Testis (tissue), 3 donors: ENCODE results near the gene PAK1. TPM values are rescaled to one million over a fixed set of nuclear protein-coding genes. Genes with fewer than 3 reads are reported as not detected.
A peak's percentile ranks its signal among the peaks of the same experiment; 100 is the strongest.

ENCODE experiments used
- DNase-seq: peaks from one replicate; pipeline ENCODE4 v3.0.0-alpha.2; 2019
- H3K27ac ChIP-seq, 2 donors: fragments of 200-600 bp; sonication (generic); one replicate each; pipeline ENCODE4 v1.5.1; 2019
- H3K27me3 ChIP-seq: fragments of 200-600 bp; sonication (generic); one replicate; pipeline ENCODE4 v1.5.1; 2019
- H3K36me3 ChIP-seq: fragments of 200-600 bp; sonication (generic); one replicate; pipeline ENCODE4 v1.5.1; 2017; ENCODE audit warnings: low read depth; ENCODE audit errors: missing control alignments
- H3K4me1 ChIP-seq: fragments of 200-600 bp; sonication (generic); one replicate; pipeline ENCODE4 v1.5.1; 2019
- H3K4me3 ChIP-seq, 2 donors: fragments of 200-600 bp; sonication (generic); one replicate each; pipeline ENCODE4 v1.5.1; 2017 to 2019
- H3K9me3 ChIP-seq: fragments of 200-600 bp; sonication (generic); one replicate; pipeline ENCODE4 v1.5.1; 2017
- POLR2A ChIP-seq: fragments of 450-650 bp; IDR thresholded peaks from one replicate; pipeline ENCODE4 v1.6.1; 2017; ENCODE audit warnings: antibody characterized with exemption, mild to moderate bottlenecking, moderate library complexity
- WGBS, 2 donors: methylation state at CpG; one replicate each; pipeline ENCODE4 v1.1.5; 2018; 5-methylcytosine and 5-hydroxymethylcytosine counted together
- intact Hi-C: fragments of 100-400 bp; cut with DNase I; formaldehyde crosslinking; loops from one replicate; pipeline ENCODE4 v1.15.1; 2023; ENCODE audit warnings: low total_unique reads
- polyA plus RNA-seq: library from polyadenylated mRNA; stranded (reverse); fragments of 350-450 nt; fragmentation: Illumina TruSeq; extraction: RNeasy Lipid Tissue Mini Kit (QIAGEN cat#74804); gene quantifications from one replicate; pipeline ENCODE4 v1.2.3, GENCODE V29; 2014; ENCODE audit warnings: low read depth, low replicate concordance; ENCODE audit not compliant: insufficient read depth
- total RNA-seq, 2 donors: library from RNA; depleted of rRNA; stranded (reverse); fragments of >200 nt; gene quantifications; one replicate each; pipeline ENCODE4 v1.2.3, GENCODE V29; 2016
- TF ChIP-seq, protein P1 (sequence below), 3 experiments: fragments of 450-650 bp in 2 of 3; fragments of 200-600 bp in 1 of 3; sonication (generic) in 1 of 3; IDR thresholded peaks; one replicate each; pipeline ENCODE4 v1.5.1; 2016 to 2019; ENCODE audit warnings: antibody characterized with exemption in 3 of 3, mild to moderate bottlenecking in 2 of 3, moderate library complexity in 1 of 3

The PAK1 gene
- total and polyA plus RNA-seq, 3 donors from 2014 or later, result 60.1 to 80.9 (median 63.2) TPM

DNA sequence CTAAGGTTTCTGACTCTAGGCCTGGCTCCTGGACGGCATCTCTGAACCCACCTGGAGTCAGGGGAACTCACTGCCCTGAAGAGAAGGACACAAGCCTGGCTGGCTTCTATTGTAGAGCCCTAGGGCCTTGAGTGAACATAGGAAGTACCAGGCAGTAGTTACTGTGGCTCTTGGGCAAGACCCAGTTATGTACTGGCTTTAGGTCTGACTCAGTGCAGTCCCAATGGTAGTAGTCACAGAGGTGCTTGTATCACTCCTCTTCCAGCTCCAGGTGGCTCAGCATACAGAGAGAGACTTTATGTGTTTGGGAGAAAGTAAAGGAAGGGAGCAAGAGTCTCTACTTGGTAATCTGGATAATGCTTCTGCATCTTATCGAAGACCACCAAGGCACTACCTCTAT lies 13.9 kb upstream of the PAK1 start:
- no peaks in the 10 kb centered on the region for H3K36me3 ChIP-seq
- H3K4me3 ChIP-seq, result no peak overlapping the region
- intact Hi-C loops, result no loop called here
- no peaks in the 10 kb centered on the region for H3K27me3 ChIP-seq
- DNase-seq, result no peak
- H3K4me1 ChIP-seq, result no peaks in the 10 kb centered on the region
- H3K9me3 ChIP-seq, result no peaks in the 10 kb centered on the region
- H3K27ac ChIP-seq, result no peak overlapping the region
- TF ChIP-seq, protein P1, sequence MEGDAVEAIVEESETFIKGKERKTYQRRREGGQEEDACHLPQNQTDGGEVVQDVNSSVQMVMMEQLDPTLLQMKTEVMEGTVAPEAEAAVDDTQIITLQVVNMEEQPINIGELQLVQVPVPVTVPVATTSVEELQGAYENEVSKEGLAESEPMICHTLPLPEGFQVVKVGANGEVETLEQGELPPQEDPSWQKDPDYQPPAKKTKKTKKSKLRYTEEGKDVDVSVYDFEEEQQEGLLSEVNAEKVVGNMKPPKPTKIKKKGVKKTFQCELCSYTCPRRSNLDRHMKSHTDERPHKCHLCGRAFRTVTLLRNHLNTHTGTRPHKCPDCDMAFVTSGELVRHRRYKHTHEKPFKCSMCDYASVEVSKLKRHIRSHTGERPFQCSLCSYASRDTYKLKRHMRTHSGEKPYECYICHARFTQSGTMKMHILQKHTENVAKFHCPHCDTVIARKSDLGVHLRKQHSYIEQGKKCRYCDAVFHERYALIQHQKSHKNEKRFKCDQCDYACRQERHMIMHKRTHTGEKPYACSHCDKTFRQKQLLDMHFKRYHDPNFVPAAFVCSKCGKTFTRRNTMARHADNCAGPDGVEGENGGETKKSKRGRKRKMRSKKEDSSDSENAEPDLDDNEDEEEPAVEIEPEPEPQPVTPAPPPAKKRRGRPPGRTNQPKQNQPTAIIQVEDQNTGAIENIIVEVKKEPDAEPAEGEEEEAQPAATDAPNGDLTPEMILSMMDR (IDR thresholded peaks at IDR 0.05), result no peak
- no peak for TF ChIP-seq POLR2A
- WGBS, 2 donors, result 95 to 97% methylated on average over 2 of the region's 2 CpGs

DNA sequence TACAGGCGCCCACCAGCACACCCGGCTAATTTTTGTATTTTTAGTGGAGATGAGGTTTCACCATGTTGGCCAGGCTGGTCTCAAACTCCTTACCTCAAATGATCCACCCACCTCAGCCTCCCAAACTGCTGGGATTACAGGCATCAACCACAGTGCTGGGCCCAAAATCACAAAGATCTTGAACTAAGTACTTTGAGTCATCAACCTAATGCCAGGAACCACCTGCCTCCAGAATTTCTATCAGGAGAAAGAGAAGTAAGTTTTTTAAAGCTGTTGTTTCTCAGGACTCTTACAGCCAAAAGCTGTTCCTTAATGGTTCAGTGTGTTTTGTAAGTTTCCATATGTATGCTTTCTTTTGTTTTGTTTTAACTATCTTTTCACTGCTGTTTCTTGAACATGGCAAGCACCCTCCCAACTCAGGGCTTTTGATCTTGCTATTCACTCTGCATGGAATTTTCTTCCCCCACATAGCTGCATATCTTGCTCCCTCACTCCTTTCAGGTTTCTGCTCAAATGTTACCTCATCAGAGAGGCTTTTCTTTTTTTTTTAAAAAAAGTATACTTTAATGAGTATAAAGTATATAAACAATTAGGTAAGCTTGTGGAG lies 6.0 kb upstream of the PAK1 start:
- 93 to 95% methylated on average over 2 of the region's 2 CpGs for WGBS, 2 donors
- no peaks in the 10 kb centered on the region for H3K36me3 ChIP-seq
- DNase-seq, result no peak
- H3K4me3 ChIP-seq, result no peak overlapping the region
- H3K27ac ChIP-seq, result no peak overlapping the region
- H3K9me3 ChIP-seq, result no peaks in the 10 kb centered on the region
- no peaks in the 10 kb centered on the region for H3K27me3 ChIP-seq
- H3K4me1 ChIP-seq, result no peaks in the 10 kb centered on the region
- intact Hi-C loops, result no loop called here
- TF ChIP-seq, protein P1 (IDR thresholded peaks at IDR 0.05), result no peak
- TF ChIP-seq POLR2A, result no peak

DNA sequence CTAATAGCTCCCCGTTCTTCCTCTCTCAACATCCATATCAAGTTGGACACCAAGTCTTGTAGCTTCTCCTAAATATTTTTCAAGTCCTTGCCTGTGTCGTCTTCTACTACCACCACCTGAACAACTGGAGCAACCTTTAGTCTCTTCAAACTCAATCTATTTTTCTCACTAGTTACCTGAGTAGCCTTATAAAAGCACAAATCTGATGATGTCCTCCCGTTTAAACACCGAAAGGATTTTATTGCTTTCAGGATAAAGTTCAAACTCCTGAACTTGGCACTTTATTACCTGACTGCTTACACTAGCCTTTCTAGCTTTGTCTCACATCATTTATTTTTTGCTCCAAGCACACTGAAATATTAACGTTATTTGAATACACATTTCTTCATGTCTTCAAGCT lies 1.3 kb upstream of the PAK1 start:
- no peak overlapping the region for H3K4me3 ChIP-seq

DNA sequence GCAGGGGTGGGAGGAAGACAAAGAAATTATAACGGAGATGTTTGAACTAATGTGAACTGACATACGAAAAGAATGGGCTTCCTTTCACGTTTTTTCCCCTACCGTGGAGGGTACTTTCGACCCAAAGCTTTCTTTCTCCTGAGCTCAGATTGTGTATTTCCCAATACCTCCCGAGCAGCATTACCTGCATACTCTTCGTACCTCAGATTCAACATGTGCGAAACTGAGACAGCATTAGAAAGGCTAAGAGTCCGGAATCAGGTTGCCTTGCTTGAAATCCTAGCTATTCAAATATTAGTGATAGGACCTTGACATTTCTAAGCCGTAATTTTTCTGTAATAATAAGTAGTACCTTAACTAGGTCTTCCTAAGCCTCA lies 778 bp upstream of the PAK1 start:
- Histone ChIP-seq H3K27ac (peak overlapping the region; percentile 78 to 90), H3K27me3 (no peaks in the 10 kb centered on the region), H3K4me3 (peak overlapping the region; percentile 74 to 80), H3K9me3 (no peaks in the 10 kb centered on the region), H3K4me1 (no peaks in the 10 kb centered on the region), H3K36me3 (no peaks in the 10 kb centered on the region)
- TF ChIP-seq, protein P1 (IDR thresholded peaks at IDR 0.05), result no peak
- no peak for TF ChIP-seq POLR2A
- DNase-seq, result no peak
- intact Hi-C loops, result no loop called here
- WGBS, 2 donors, result 32 to 36% methylated on average over 10 of the region's 10 CpGs

More for the DNA sequence above, 1.3 kb upstream of the PAK1 start:
- no peak for DNase-seq
- Histone ChIP-seq H3K36me3 (no peaks in the 10 kb centered on the region), H3K27me3 (no peaks in the 10 kb centered on the region), H3K27ac (peak overlapping the region in 1 of 2 donors; percentile 90), H3K4me1 (no peaks in the 10 kb centered on the region), H3K9me3 (no peaks in the 10 kb centered on the region)
- WGBS, 2 donors, result 54 to 57% methylated on average over 5 of the region's 5 CpGs
- TF ChIP-seq, protein P1 (IDR thresholded peaks at IDR 0.05), result no peak
- no peak for TF ChIP-seq POLR2A
- intact Hi-C loops, result no loop called here
